IMR-90 (cell line): Measurements from ENCODE around the gene PEAK1. TPM values are rescaled to one million over a fixed set of nuclear protein-coding genes. Genes with fewer than 3 reads are reported as not detected.

Source experiments
- ATAC-seq: fragments of 200-7000 bp; cut with Tn5 transposase; 2 replicates; pipeline ENCODE4 v1.9.1; 2020; ENCODE audit warnings: low read depth, mild to moderate bottlenecking, moderate library complexity
- BruUV-seq: library from RNA; stranded (reverse); fragments of 400-500 nt; replicated peaks from 2 replicates; lab custom pipeline; 2021; lab: Mats Ljungman, UMichigan
- CTCF ChIA-PET: fragments of 300-600 bp; formaldehyde crosslinking; extraction: SDS; loops from one replicate; lab custom pipeline; 2021; ENCODE audit warnings: antibody characterized with exemption; lab: Yijun Ruan, JAX
- POLR2A ChIA-PET: fragments of 300-600 bp; sonication (Branson Sonifier 250); formaldehyde crosslinking; loops from one replicate; lab custom pipeline; 2022; ENCODE audit warnings: antibody characterized with exemption; ENCODE audit not compliant: unreplicated experiment; lab: Charles Lee
- DNase-seq: peaks from one replicate; pipeline ENCODE4 v3.0.0; 2013
- H2AFZ ChIP-seq: replicated peaks from 2 replicates; pipeline ENCODE3; 2013; ENCODE audit warnings: low read length, mild to moderate bottlenecking; ENCODE audit not compliant: poor library complexity
- H2AK5ac ChIP-seq: 2 replicates; pipeline ENCODE4 v1.6.1; 2013; ENCODE audit warnings: low read depth, low read length, inconsistent platforms
- H2AK9ac ChIP-seq: replicated peaks from 2 replicates; pipeline ENCODE3; 2013; ENCODE audit warnings: mild to moderate bottlenecking, low read depth, low read length, moderate library complexity; ENCODE audit not compliant: poor library complexity
- H2BK120ac ChIP-seq: 2 replicates; pipeline ENCODE4 v1.6.1; 2013; ENCODE audit warnings: low read depth, low read length, inconsistent platforms
- H2BK15ac ChIP-seq: 3 replicates; pipeline ENCODE4 v1.6.1; 2013; ENCODE audit warnings: low read depth, low read length, inconsistent platforms
- H2BK20ac ChIP-seq: 2 replicates; pipeline ENCODE4 v1.6.1; 2013; ENCODE audit warnings: low read depth, mild to moderate bottlenecking, inconsistent platforms, low read length, moderate library complexity
- H2BK5ac ChIP-seq: 2 replicates; pipeline ENCODE4 v1.6.1; 2013; ENCODE audit warnings: mild to moderate bottlenecking, low read depth, low read length, inconsistent platforms; ENCODE audit not compliant: poor library complexity, severe bottlenecking
- H3K14ac ChIP-seq: replicated peaks from 2 replicates; pipeline ENCODE4 v1.6.1; 2013; ENCODE audit warnings: low read depth, low read length, inconsistent platforms
- H3K18ac ChIP-seq: 2 replicates; pipeline ENCODE4 v1.6.1; 2013; ENCODE audit warnings: low read depth, low read length, control low read depth
- H3K23ac ChIP-seq: 2 replicates; pipeline ENCODE4 v1.6.1; 2013; ENCODE audit warnings: low read depth, low read length, inconsistent platforms
- H3K27ac ChIP-seq: 2 replicates; pipeline ENCODE4 v1.5.1; 2013; ENCODE audit warnings: mild to moderate bottlenecking, control low read depth, low read length; ENCODE audit not compliant: insufficient read depth
- H3K27me3 ChIP-seq: 2 replicates; pipeline ENCODE4 v1.6.1; 2013; ENCODE audit warnings: low read length; ENCODE audit not compliant: control insufficient read depth, insufficient read depth
- H3K36me3 ChIP-seq: 2 replicates; pipeline ENCODE4 v1.6.1; 2013; ENCODE audit warnings: low read length, mixed read lengths; ENCODE audit not compliant: control insufficient read depth, insufficient read depth
- H3K4ac ChIP-seq: 2 replicates; pipeline ENCODE4 v1.6.1; 2013; ENCODE audit warnings: low read depth, low read length, inconsistent platforms
- H3K4me1 ChIP-seq: 2 replicates; pipeline ENCODE4 v1.6.1; 2013; ENCODE audit warnings: low read length, mixed read lengths; ENCODE audit not compliant: control insufficient read depth, insufficient read depth
- H3K4me2 ChIP-seq: 2 replicates; pipeline ENCODE4 v1.6.1; 2013; ENCODE audit warnings: low read depth, mild to moderate bottlenecking, control low read depth, low read length, moderate library complexity
- H3K4me3 ChIP-seq: 2 replicates; pipeline ENCODE4 v1.5.1; 2013; ENCODE audit warnings: low read depth, mild to moderate bottlenecking, control low read depth, low read length, moderate library complexity; ENCODE audit not compliant: insufficient read depth
- H3K56ac ChIP-seq: 2 replicates; pipeline ENCODE4 v1.6.1; 2013; ENCODE audit warnings: low read length, inconsistent platforms; ENCODE audit not compliant: insufficient read depth; ENCODE audit errors: extremely low read depth
- H3K79me1 ChIP-seq, 2 experiments: 2 replicates each; pipeline ENCODE4 v1.6.1; 2013; ENCODE audit warnings: low read length in 2 of 2, inconsistent platforms in 1 of 2, low read depth in 1 of 2
- H3K9ac ChIP-seq: 2 replicates; pipeline ENCODE4 v1.6.1; 2013; ENCODE audit warnings: low read depth, low read length, control low read depth
- H3K9me1 ChIP-seq: 2 replicates; pipeline ENCODE4 v1.6.1; 2013; ENCODE audit warnings: low read length, inconsistent platforms; ENCODE audit not compliant: insufficient read depth
- H3K9me3 ChIP-seq: 2 replicates; pipeline ENCODE4 v1.6.1; 2013; ENCODE audit warnings: low read length; ENCODE audit not compliant: control insufficient read depth, insufficient read depth
- H4K20me1 ChIP-seq: 2 replicates; pipeline ENCODE4 v1.6.1; 2013; ENCODE audit warnings: low read length, inconsistent platforms; ENCODE audit not compliant: insufficient read depth
- H4K5ac ChIP-seq: 2 replicates; pipeline ENCODE4 v1.6.1; 2013; ENCODE audit warnings: mild to moderate bottlenecking, low read depth, low read length, control low read depth
- H4K8ac ChIP-seq, 2 experiments: 2 replicates each; pipeline ENCODE4 v1.6.1; 2013; ENCODE audit warnings: low read depth in 2 of 2, low read length in 2 of 2, control low read depth in 1 of 2, inconsistent platforms in 1 of 2
- H4K91ac ChIP-seq: 2 replicates; pipeline ENCODE4 v1.6.1; 2013; ENCODE audit warnings: low read depth, low read length, inconsistent platforms; ENCODE audit not compliant: insufficient read depth
- NFE2L2 ChIP-seq: fragments of 150-350 bp; IDR thresholded peaks from 2 replicates; pipeline ENCODE4 v1.6.1; 2016; ENCODE audit warnings: low read depth, mild to moderate bottlenecking, low read length
- POLR2A ChIP-seq: IDR thresholded peaks from 2 replicates; pipeline ENCODE4 v1.6.1; 2012; ENCODE audit warnings: mild to moderate bottlenecking, low read depth, low read length
- WGBS, 2 experiments: methylation state at CpG; one replicate each; pipeline versions ENCODE4 v1.1.5 to v1.1.7; 2013; ENCODE audit warnings: missing lambda C conversion rate in 2 of 2; ENCODE audit not compliant: insufficient read length in 1 of 2; ENCODE audit errors: extremely low coverage in 2 of 2; 5-methylcytosine and 5-hydroxymethylcytosine counted together
- dilution Hi-C: fragments of 300-500 bp; cut with HindIII; formaldehyde crosslinking; loops from one replicate; pipeline ENCODE4 v1.14.3; 2018; ENCODE audit warnings: low sequenced_read_pairs; ENCODE audit not compliant: unreplicated experiment
- in situ Hi-C: fragments of 300-500 bp; cut with MboI; formaldehyde crosslinking; loops from 3 replicates; pipeline ENCODE4 v1.14.3; 2019; ENCODE audit warnings: low sequenced_read_pairs, inconsistent platforms, mixed read lengths
- intact Hi-C: fragments of 100-400 bp; cut with micrococcal nuclease; formaldehyde crosslinking; loops from 2 replicates; pipeline ENCODE4 v1.10.0; 2022
- polyA plus RNA-seq, 3 experiments: library from polyadenylated mRNA; depleted of rRNA; stranded (reverse); fragments of >200 nt; gene quantifications; 2 replicates each; pipeline ENCODE4 v1.2.3, GENCODE V29; 2012; ENCODE audit warnings: low replicate concordance in 1 of 3
- total RNA-seq: library from RNA; depleted of rRNA; stranded (reverse); fragments of >200 nt; gene quantifications from 2 replicates; pipeline ENCODE4 v1.2.3, GENCODE V29; 2012

The PEAK1 gene
- total and polyA plus RNA-seq, 2 of the 4 experiments (the other 2 are of a cell fraction), result 21.5 to 43.9 TPM

GRCh38 chr15:77064063-77064462 lies 355.8 kb downstream of the PEAK1 start:
- H3K27ac ChIP-seq, result no peak overlapping the region
- POLR2A ChIA-PET, result no interaction called here

More at GRCh38 chr15:77064063-77064462, 355.8 kb downstream of the PEAK1 start:
- no peaks in the 10 kb centered on the region for H3K9me3 ChIP-seq
- no peak overlapping the region for H4K8ac ChIP-seq
- H3K4me2 ChIP-seq, result no peak overlapping the region
- peaks cover 45% of the 10 kb centered on the region for H4K20me1 ChIP-seq
- H3K14ac ChIP-seq, result no peak overlapping the region
- H3K4me3 ChIP-seq, result no peak overlapping the region
- no peak overlapping the region for H2BK120ac ChIP-seq
- H4K5ac ChIP-seq, result no peak overlapping the region
- no peak for DNase-seq
- no peak overlapping the region for H3K23ac ChIP-seq
- WGBS, 2 experiments, result no CpG with 5 or more reads among the region's 2 CpGs
- no peak overlapping the region for H3K9ac ChIP-seq
- no peak overlapping the region for H3K4ac ChIP-seq
- no peak overlapping the region for H2AK9ac ChIP-seq
- no peak overlapping the region for H3K18ac ChIP-seq
- 0 out of 2 replicates have a peak, but pooled peaks cover 2% of the 10 kb centered on the region for H3K36me3 ChIP-seq
- H3K79me1 ChIP-seq, result peaks cover 12 to 71% of the 10 kb centered on the region in 2 experiments
- no peak overlapping the region for H2BK15ac ChIP-seq
- H3K4me1 ChIP-seq, result peaks cover 15% of the 10 kb centered on the region
- no peak for TF ChIP-seq POLR2A
- no peak for TF ChIP-seq NFE2L2
- H3K27me3 ChIP-seq, result no peaks in the 10 kb centered on the region
- H2BK20ac ChIP-seq, result no peak overlapping the region
- H2AK5ac ChIP-seq, result no peak overlapping the region
- in situ Hi-C loops, result no loop called here
- H4K91ac ChIP-seq, result no peak overlapping the region
- H3K56ac ChIP-seq, result no peak overlapping the region
- BruUV-seq, result no TSS peak
- dilution Hi-C loops, result no loop called here
- H2AFZ ChIP-seq, result no peak overlapping the region
- H2BK5ac ChIP-seq, result no peak overlapping the region
- intact Hi-C loops, result no loop called here
- no peak for ATAC-seq
- CTCF ChIA-PET, result interaction anchor here (0.6 to 1.0 kb wide), 2 partner anchors 33 to 41 kb away, joined by 3 to 7 read pairs; no protein-coding TSS in a partner anchor
- peaks cover 9% of the 10 kb centered on the region for H3K9me1 ChIP-seq
